HG03039 (cell line): ENCODE measurements around the gene CHN1.

Experiments used
- ATAC-seq: cut with Tn5 transposase; IDR thresholded peaks from one replicate; pipeline ENCODE4 v1.9.1; 2021; ENCODE audit warnings: mild to moderate bottlenecking, moderate library complexity; ENCODE audit not compliant: unreplicated experiment

Gene CHN1

GRCh38 chr2:174830561-174830960 is 174.6 kb downstream of the CHN1 start:
- ATAC-seq: no peak

- ATAC-seq: no peak
These were observed 175.6 kb downstream of the CHN1 start for GRCh38 chr2:174829550-174829949.

- no peak for ATAC-seq
These were observed 177.5 kb downstream of the CHN1 start for GRCh38 chr2:174827371-174828369.

- no peak for ATAC-seq
These were observed 179.1 kb downstream of the CHN1 start for GRCh38 chr2:174826051-174826450.

GRCh38 chr2:174824068-174824467 is 181.1 kb downstream of the CHN1 start:
- no peak for ATAC-seq

GRCh38 chr2:174821628-174822027 is 183.6 kb downstream of the CHN1 start:
- no peak for ATAC-seq

- ATAC-seq: no peak
These were observed 184.8 kb downstream of the CHN1 start for GRCh38 chr2:174820361-174820760.

- no peak for ATAC-seq
These were observed 189.7 kb downstream of the CHN1 start for GRCh38 chr2:174815526-174815925.

GRCh38 chr2:174812037-174812436 is 193.1 kb downstream of the CHN1 start:
- no peak for ATAC-seq

GRCh38 chr2:174807931-174808330 is 197.2 kb downstream of the CHN1 start:
- no peak for ATAC-seq

- ATAC-seq: no peak
These were observed 199.4 kb downstream of the CHN1 start for GRCh38 chr2:174805803-174806202.

- ATAC-seq: no peak
These were observed 202.7 kb downstream of the CHN1 start for GRCh38 chr2:174802459-174802858.

GRCh38 chr2:174800436-174801205 is 204.6 kb downstream of the CHN1 start:
- ATAC-seq: no peak

GRCh38 chr2:174798801-174799200 is 206.4 kb downstream of the CHN1 start:
- ATAC-seq: no peak

- ATAC-seq: no peak
These were observed 207.4 kb downstream of the CHN1 start for GRCh38 chr2:174797781-174798276.

GRCh38 chr2:174796319-174796771 is 208.8 kb downstream of the CHN1 start:
- no peak for ATAC-seq

GRCh38 chr2:174794851-174795374 is 210.3 kb downstream of the CHN1 start:
- no peak for ATAC-seq

- no peak for ATAC-seq
These were observed 212.7 kb downstream of the CHN1 start for GRCh38 chr2:174792309-174793025.

GRCh38 chr2:174791746-174792280 is 213.4 kb downstream of the CHN1 start:
- ATAC-seq: no peak

- ATAC-seq: no peak
These were observed 214.2 kb downstream of the CHN1 start for GRCh38 chr2:174791020-174791419.
